EL (cell line): ENCODE results near the gene VPS29.
A peak's percentile ranks its signal among the peaks of the same experiment; 100 is the strongest.

ENCODE experiments used
- DNase-seq: peaks from one replicate; pipeline ENCODE4 v3.0.0-alpha.2; 2016

VPS29 gene

DNA sequence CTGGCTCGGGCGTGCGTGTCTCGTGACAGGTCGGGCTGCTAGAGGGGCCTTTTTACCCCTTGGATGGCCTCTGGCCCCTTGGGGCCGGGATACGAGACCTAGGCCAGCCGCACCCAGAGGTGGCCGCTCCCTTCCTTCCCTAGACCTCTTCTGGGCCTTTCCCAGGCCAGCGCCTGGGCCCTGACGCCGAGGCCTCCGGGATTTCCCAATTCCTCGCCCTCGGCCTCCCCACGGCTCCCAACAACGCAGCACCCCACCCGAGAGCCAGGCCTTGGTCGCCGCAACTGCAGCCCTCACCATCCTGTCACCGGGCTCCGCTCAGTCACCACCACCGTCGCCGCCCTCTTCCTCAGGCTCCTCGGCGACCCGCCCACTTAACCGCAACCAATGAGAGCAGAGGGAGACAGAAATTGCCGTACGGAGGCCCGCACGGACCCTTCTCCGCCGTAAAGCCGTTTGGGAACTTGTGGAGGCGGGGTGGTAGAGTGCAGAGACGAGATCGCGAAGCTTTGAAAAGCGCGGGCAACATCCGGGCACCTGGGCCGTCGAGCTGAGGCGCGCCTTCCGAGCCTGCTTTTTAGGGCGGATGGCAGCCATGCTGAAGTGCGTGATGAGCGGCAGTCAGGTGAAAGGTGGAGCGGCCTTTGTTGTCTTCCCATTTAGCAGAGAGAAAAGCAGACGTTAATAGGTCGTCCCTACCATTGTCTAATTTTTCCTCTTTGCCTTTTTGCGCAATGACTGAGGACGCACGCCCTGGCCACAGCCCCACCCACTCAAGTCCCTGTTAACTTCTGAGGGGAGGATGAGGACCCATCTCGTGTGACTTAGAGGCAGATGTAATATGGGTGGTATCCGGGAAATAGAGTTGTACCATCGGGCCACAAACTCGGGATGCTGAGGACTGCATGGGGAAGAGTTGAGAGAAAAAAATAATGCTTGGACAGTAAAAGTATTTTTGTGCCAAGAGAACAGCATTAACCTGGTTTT is at the start of gene VPS29, which contains the start of gene RAD9B:
Gene VPS29, minus strand, starts transcription at position 360 of the 987 bp plus-strand sequence. Its CDS starts 60 bp downstream, at position 300.
Gene RAD9B, plus strand, starts transcription at position 580 of the 987 bp plus-strand sequence. Its CDS starts 7 bp downstream, at position 587.
- peak; percentile 98 for DNase-seq

DNA sequence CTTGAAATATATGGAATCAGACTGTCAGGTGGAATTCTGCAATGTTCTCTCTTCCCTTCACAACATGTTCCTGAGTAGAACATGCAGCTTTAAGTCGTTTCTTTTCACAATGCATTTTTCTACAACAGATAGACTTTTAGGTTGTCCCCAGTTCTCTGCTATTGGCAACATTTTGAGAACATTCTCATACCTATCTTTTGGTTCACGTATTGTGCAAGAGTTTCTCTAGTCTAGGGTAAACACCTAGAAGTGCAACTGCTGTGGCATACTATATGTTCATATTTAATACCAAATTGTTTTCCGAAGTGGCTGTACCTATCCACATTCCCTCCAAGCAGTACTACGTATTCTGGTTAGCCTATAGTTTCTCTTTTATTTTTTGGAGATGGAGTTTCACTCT is 49.1 kb upstream of the VPS29 start:
- no peak for DNase-seq

DNA sequence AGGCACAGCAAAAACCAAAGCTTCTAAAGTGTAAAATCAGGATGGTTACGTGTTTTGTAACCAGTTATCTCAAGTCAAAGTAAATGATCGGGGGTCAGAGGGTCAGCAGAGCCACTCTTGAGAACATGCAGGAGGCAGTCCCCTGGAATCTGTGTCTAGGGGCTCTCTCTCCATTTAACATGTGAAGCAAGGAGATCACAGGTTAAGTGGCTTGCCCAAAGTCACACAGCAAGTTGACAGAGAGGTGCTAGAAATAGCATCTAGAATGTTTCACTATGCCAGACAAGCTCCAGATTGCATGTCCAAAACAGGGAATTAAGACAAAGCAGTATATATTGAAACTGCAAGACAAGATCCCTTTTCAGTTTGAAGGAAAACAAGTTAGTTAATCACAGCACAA is 47.8 kb upstream of the VPS29 start:
- no peak for DNase-seq

DNA sequence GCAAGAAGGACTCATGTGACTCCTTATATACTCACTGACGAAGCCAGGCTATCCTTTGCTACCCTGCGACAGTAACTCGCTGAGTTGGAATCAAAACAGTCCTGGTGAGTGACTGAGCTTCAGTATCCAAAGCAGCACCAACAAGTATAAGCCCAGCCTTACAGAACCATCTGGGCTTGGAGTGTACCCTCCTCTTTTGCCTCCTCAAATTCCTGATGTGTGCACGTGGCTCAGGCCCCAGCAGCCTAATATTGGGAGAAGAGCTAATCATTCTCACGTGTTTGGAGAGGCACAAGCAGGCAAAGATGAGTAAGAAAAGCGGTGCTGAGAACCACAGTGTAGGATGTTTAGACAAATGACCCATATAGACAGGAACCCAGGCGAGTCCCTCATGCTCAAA is 46.8 kb upstream of the VPS29 start:
- peak; percentile 64 for DNase-seq

DNA sequence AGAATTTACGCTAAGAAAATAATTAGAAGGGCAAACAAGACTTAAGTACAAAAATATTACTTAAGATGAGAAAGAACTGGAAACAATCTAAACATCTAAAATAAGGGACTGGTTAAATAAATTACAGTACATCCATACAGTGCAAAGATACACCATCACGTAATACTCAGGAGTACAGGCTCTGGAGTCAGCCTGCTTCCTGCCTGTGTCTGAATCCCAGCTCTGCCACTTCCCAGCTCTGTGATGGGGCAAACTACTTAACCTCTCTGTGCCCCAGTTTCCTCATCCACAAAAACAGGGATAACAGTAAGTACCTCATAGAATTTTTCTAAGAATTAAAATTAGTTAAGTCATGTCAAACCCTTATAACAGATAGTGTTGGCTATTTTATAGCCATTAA is 45.2 kb upstream of the VPS29 start:
- no peak for DNase-seq

DNA sequence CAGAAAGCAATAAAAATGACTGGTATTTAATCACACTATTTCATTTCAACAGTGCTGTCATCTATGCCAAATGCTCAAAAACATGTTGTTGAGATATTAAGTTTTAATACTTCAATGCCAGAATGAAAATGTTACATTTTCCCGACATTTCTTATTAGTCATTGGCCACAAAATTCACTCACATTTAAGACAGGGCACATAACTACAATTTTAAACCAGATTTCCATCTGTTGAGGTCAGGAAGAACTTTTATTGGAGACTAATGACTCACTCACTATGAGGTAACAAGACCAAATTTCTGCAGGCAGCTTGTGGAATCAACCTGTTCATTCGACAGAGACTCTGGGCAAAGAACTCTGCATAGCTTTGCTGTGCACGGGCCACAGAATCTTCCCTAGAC is 44.4 kb upstream of the VPS29 start:
- DNase-seq, result peak; percentile 94

DNA sequence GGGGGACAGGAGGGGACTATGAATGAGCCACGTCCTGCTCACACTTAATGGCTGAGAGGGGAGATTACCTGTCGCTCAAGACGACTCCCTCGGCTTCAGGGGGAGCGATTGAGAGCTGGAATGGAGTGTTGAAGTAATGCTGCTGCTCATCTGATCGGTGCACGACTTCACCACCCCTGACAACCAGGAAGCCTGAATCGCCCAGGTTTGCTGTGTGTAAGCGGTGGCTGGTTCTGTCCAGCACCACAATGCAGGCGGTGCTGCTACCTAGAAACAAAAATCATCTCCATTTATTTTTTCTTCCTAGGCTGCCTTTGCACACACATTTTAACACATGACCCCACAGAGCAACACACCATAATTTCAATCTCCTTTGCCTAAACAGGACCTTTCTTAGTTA is 43.9 kb upstream of the VPS29 start:
- DNase-seq, result peak; percentile 18

DNA sequence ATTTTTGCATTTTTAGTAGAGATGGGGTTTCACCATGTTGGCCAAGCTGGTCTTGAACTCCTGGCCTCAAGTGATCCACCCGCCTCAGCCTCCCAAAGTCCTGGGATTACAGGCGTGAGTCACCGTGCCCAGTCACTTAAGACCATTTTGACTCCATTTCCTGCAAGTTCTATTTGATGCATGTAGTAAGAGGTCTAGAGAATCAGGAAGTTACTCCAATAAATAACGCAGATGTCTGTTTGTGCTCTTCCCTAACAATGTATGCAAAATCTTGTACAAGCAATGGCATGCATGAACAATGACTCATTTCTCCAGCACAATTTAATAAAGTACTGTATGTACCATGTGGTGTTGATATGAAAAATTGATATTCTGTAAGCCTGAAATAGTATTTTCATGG is 43.3 kb upstream of the VPS29 start:
- DNase-seq, result peak; percentile 94

DNA sequence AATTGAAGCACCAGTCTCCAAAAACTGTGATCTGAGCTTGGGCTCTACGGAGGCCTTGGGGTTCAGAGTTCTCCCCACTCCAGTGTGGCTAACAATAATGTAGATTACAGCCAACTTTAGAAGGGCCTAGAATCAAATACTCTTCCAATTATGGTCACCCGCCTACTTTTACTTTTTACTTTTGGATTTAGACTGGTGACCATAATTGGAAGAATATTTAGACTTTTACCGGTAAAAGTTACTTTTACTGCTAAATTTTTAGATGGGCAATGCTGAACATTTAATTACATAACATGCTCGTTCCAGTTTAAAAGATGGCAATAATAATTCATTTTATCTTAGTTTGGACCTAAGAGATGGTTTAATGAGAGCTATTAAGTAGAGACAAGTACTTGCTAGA is 42.1 kb upstream of the VPS29 start:
- DNase-seq, result no peak

DNA sequence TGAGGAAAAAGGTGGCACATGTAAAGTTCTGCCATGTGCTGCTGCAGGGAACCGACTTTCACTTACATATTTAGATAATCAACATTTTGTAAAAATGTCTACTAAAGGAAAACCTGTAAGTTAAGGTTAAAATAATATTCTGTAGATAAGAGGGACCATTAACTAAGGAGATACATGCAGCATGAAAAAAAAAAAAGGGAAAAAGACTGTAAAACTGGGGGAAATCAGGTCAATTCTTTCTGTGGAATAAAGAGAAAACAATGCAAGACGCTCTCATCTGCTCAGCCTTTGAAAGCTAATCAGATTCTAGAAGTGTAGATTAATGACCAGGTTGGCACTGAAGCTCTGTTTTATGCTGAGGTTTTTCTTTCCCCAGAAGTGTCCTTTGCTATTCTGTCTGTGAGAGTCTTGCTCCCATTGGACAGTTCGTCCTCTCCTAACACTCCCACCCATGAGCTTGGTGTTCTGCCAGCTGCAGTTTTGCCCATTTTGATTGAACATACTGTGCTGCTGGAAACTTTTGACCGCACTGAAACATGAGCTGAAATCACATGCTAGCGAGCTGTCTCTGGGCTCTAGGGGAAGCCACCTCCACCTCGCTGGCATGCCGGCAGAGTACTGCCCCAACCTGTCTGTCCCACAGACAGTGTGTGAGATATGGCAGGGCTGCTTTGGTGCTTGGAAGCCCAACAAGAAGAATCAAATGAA is 41.5 kb upstream of the VPS29 start:
- DNase-seq, result no peak

DNA sequence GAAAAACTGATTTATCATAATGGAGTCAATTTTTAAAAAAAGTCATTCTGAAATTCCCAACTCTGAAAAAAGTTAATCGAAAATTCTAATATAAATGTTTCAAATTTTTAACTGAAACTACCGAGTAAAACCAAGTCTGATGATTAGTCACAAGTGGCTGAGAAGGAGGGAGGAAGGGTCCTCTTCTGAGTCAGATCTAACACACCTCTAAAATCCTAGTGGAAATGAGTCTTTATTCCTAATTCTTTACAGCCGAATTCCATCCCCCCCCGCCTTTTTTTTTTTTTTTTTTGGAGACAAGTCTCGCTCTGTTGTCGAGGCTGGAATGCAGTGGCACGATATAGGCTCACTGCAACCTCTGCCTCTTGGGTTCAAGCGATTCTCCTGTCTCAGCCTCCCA is 38.1 kb upstream of the VPS29 start:
- DNase-seq, result no peak

DNA sequence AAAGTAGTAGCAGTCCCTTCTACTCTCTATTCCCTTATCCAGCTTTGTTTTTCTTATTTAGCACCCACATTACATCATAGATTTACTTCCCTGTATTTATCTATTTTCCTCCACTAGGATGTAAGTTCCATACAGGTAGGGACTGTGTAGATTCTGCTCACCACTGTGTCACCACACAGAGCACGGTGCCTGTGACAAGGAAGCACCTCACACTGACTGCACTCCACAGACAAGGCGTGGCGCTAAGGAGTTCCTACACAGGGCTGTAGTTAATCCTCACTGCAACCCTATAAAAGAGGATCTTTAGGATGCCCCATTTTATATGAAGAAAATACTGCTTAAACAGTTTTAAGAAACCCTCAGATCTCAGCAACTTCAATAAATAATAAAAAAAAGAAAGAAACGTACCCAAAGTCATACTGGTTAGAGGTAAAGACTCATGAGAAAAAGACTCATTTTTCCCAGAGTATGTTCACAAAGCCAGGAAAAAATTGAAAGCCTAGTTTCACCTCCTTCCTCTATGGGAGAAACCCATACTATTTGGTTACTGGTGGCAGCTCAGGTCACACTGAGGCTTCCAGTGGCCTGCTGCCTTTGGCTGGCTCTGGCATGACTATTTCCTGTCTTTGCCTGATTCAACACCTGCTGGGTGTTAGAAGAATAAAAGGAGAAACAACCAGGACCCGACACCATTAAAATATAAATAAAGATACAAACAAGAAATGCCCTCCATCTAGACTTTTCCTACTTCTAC is 37.1 kb upstream of the VPS29 start:
- no peak for DNase-seq

DNA sequence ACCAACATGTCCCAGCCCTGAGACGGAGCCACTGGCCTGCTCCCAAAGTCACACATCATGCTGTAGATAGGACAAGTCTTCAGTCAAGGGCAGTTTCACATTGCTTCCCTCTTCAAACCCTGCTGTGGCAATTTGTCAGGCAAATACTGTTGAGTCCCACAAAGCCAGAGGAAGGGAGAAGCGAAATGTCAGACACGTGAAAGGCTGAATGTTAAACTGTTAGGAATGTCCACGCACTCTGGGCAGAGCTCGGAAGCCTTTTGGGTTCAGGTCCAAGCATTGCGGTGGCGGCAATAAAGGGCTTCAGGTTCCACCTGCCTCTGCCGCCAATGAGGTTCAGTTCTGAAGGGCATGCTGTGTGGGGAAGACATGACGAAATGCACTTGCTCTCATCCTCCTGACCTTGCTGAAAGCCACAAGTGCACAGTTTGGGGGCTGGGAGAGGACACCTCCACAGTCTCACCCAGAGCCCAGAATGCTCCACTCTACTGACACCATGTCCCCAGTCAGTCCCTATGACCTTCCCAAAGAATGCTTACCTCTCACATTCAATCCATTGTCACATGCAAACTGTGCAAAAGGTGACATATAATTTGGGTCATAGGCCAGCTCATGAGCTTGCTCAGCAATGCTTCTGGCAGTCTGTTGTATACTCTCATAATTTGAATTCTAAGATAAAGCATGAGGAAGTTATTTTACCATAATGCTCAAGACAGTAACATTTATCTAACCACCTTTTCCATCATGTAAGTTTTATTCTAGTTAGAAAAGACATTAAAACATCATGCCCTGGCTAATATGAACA is 35.9 kb upstream of the VPS29 start:
- no peak for DNase-seq

DNA sequence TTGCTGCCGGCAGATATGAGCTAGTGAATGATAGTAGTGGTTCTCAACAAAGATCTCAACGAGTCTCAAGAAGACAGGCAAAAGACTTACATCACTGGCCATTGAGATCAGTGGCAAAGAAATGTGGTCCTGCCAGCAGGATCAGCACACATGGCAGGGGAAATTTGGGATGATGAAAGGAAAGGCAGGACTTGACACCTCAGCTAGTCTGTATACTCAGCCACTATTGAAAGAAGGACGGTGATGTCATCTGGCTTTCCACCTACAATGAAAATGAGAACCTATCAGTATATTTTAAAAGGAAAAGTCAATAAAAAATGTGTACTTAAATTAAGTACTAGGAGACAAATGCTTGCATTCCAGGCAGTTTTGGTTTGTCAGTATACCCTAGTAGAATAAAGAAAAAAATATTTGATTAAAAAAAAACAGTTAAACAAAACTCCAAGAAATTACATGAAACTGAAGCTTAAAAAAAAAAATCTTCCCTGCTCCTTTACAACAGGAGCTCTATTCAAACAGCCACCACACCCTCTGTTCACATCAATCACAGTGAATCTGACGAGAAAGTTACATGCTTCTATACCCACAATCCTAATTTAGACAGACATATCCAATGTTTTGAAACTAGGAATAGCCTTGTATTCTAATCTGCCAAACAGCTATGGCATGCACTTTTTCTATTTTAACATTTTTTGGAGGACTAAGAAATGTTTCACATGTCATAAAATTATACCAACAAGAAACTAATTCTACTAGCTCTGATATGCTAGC is 35.1 kb upstream of the VPS29 start:
- DNase-seq, result no peak

DNA sequence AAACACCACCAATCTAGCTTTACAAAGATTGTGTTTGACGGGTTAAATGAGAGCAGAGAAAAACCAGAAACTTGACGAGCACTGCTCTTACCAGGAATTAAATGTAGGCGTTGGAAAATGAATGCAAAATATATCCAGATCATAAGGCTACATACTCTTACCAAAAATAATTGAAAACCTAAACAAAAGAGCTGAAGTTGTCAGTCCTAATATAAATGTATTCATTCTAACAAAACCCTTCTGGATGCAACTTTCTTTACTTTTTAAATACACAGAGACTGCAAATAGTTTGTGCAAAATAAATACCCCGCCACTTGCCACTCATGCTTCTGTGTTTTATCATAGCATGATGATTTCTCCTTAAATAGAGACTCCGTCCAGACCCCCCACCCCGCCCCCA is 32.9 kb upstream of the VPS29 start:
- DNase-seq, result no peak

DNA sequence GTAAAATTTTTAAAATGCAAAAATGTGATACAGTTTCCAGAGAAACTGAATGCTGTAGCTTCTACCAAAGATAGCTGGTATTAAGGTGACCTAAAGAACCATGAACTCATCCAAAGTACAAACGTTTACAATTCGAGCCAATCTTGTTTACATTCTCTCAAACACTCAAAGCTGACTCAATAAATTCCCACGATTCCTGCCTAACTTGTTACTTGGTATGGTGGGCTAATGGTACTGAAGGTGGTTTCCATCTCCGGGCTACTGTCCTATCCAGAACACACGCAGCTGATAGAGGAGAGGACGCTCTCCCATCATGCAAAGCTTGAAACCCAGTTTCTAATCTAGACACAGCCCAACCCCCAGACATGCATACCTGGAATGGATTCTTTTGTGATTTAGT is 31.7 kb upstream of the VPS29 start:
- DNase-seq, result peak; percentile 38

DNA sequence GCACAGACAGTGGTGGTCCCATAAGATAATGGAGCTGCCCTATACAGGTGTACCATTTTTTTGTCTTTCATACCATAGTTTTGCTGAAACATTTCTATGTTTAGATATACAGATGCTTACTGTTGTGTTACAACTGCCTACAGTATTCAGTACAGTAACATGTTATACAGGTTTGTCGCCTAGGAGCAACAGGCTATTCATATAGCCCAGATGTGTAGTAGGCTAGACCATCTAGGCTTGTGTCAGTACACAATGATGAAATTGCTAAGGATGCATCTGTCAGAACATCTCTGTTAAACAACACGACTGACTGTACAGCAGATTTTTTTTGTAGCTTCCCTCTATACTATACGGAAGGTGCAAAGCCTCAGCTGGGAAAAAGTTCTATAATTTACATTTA is 30.7 kb upstream of the VPS29 start:
- DNase-seq, result no peak

DNA sequence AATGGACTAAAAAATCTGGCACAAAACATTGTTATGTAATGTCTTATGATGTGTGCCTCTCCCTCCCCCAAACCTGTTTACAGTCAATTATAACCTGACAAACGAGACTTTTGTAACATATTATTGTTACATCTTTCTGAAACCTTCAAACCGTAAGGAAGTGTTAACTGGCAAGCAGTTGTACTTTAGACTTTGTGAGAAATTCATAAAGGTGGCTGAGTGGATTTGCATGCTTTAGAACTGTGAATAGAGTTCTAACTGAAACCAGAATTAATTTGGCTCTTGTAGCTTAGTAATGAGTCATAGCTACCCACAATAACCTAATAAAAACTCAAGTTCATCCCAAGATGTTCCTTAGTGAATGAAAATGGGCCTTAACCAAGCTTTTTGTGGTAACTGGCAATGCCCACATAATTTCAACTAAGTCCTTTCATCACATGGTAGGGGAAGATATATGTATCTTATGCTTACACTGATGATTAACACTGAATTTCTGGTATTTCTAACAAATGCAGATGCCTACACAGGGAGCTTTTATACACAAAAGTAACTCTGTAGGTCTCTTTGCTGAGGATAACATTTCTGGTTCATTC is 29.9 kb upstream of the VPS29 start:
- DNase-seq, result peak; percentile 71

DNA sequence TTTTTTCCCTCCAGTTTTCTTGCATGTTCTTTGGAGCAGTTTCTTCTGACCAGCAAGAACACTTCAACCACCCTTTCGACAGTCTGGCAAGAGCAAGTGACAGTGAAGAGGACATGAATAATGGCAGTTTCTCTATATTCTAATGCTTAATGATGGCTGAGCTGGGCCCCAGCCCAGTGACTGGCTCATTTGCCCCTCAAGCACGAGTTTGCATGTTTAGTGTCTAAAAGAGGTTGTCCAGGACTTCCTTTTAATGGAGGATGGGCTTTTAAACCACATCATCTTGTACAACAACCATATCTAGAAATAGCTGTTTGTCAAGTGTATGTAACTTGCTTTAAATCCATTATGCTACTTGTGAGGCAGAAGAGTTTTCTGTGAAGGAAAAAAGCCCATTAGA is 28.6 kb upstream of the VPS29 start:
- DNase-seq, result no peak

DNA sequence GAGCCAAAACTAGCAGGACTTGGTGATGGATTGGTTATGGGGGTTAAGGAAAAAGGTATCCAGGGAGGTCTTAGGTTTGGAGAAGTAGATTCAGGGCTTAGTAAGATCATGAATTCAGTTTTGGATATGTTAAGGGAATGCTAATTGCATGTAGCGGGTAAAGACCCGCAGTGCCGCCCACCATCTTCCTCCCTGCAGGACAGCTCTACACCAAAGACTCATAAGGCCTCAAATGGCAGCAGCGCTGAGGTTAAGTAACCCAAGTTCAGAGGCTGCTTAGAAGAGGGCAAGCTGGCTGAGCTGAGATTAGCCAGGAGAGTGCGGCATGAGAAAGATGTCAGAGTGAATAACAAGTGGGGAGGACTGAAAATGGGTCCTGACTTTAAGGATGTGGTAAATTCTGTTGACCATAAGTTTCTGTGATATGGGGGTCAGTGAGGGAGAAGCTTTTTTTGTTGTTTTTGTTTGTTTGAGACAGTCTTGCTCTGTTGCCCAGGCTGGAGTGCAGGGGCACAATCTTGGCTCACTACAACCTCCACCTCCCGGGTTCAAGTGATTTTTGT is 26.4 kb upstream of the VPS29 start:
- DNase-seq, result no peak
